HFFc6 (cell line): ENCODE results near the gene SLC16A8. TPM values are rescaled to one million over a fixed set of nuclear protein-coding genes. Genes with fewer than 3 reads are reported as not detected.

Source experiments
- DNase-seq: peaks from one replicate; pipeline ENCODE4 v3.0.0-alpha.2; 2018
- H3K27ac Mint-ChIP-seq: 2 replicates; pipeline ENCODE4 v1.8.0; 2020; ENCODE audit warnings: mild to moderate bottlenecking, mixed read lengths
- H3K27me3 Mint-ChIP-seq: 2 replicates; pipeline ENCODE4 v1.8.0; 2021; ENCODE audit warnings: mild to moderate bottlenecking, moderate library complexity, mixed read lengths; ENCODE audit not compliant: insufficient read depth
- H3K36me3 Mint-ChIP-seq: 2 replicates; pipeline ENCODE4 v1.8.0; 2021; ENCODE audit warnings: low read depth, mixed read lengths
- H3K4me1 Mint-ChIP-seq: 2 replicates; pipeline ENCODE4 v1.8.0; 2020; ENCODE audit warnings: low read depth, mixed read lengths
- H3K4me3 Mint-ChIP-seq: 2 replicates; pipeline ENCODE4 v1.8.0; 2020; ENCODE audit warnings: mild to moderate bottlenecking, moderate library complexity, mixed read lengths
- H3K9me3 Mint-ChIP-seq: 2 replicates; pipeline ENCODE4 v1.8.0; 2020; ENCODE audit warnings: mild to moderate bottlenecking, mixed read lengths
- CTCF ChIP-seq: fragments of 200-600 bp; sonication (generic); IDR thresholded peaks from 2 replicates; pipeline ENCODE4 v1.5.0; 2021; ENCODE audit warnings: antibody characterized with exemption, mild to moderate bottlenecking
- total RNA-seq, 6 experiments: library from RNA; stranded (reverse); fragmentation: NEBNext Ultra II Directional; extraction: Animal tissue kit (Norgen Biotek cat#: 25700); gene quantifications; 2 replicates in 1 of 6; 3 replicates in 5 of 6; pipeline ENCODE4 v1.2.3, GENCODE V29; 2021

The SLC16A8 gene
- total RNA-seq, 6 experiments from 2014 or later: not detected

GRCh38 chr22:38082986-38083710 lies 836 bp downstream of the SLC16A8 start:
- H3K9me3 Mint-ChIP-seq: no peaks in the 10 kb centered on the region
- no peak for TF ChIP-seq CTCF
- no peaks in the 10 kb centered on the region for H3K36me3 Mint-ChIP-seq
- DNase-seq: no peak
- no peaks in the 10 kb centered on the region for H3K4me1 Mint-ChIP-seq
- H3K27me3 Mint-ChIP-seq: peaks cover 19% of the 10 kb centered on the region
- no peak overlapping the region for H3K27ac Mint-ChIP-seq
- H3K4me3 Mint-ChIP-seq: no peak overlapping the region

GRCh38 chr22:38081941-38082828 lies 1.8 kb downstream of the SLC16A8 start:
- no peak for TF ChIP-seq CTCF
- H3K27ac Mint-ChIP-seq: no peak overlapping the region
- peaks cover 12% of the 10 kb centered on the region; the same call in 1 of the 2 replicates for H3K27me3 Mint-ChIP-seq
- H3K9me3 Mint-ChIP-seq: no peaks in the 10 kb centered on the region
- no peaks in the 10 kb centered on the region for H3K36me3 Mint-ChIP-seq
- no peak for DNase-seq
- H3K4me1 Mint-ChIP-seq: no peaks in the 10 kb centered on the region
- no peak overlapping the region for H3K4me3 Mint-ChIP-seq

- no peaks in the 10 kb centered on the region for H3K9me3 Mint-ChIP-seq
- H3K4me1 Mint-ChIP-seq: no peaks in the 10 kb centered on the region
- H3K27ac Mint-ChIP-seq: no peak overlapping the region
- no peaks in the 10 kb centered on the region for H3K36me3 Mint-ChIP-seq
- peaks cover 12% of the 10 kb centered on the region; the same call in 1 of the 2 replicates for H3K27me3 Mint-ChIP-seq
- H3K4me3 Mint-ChIP-seq: no peak overlapping the region
- no peak for TF ChIP-seq CTCF
- DNase-seq: no peak
Observed at GRCh38 chr22:38081636-38081940, 2.4 kb downstream of the SLC16A8 start.

- no peaks in the 10 kb centered on the region for H3K36me3 Mint-ChIP-seq
- no peak overlapping the region for H3K27ac Mint-ChIP-seq
- no peak overlapping the region for H3K4me3 Mint-ChIP-seq
- no peak for TF ChIP-seq CTCF
- no peaks in the 10 kb centered on the region for H3K9me3 Mint-ChIP-seq
- no peak for DNase-seq
- H3K4me1 Mint-ChIP-seq: no peaks in the 10 kb centered on the region
- peaks cover 11% of the 10 kb centered on the region; the same call in 1 of the 2 replicates for H3K27me3 Mint-ChIP-seq
Observed at GRCh38 chr22:38080850-38081635, 2.9 kb downstream of the SLC16A8 start.

- Mint-ChIP-seq H3K27me3 (peaks cover 11% of the 10 kb centered on the region; the same call in 1 of the 2 replicates), H3K27ac (no peak overlapping the region), H3K4me3 (no peak overlapping the region), H3K4me1 (no peaks in the 10 kb centered on the region), H3K9me3 (no peaks in the 10 kb centered on the region), H3K36me3 (no peaks in the 10 kb centered on the region)
- no peak for DNase-seq
- no peak for TF ChIP-seq CTCF
Observed at GRCh38 chr22:38080474-38080849, 3.5 kb downstream of the SLC16A8 start.
